ENCODE results near the gene AHRR.
A peak's percentile ranks its signal among the peaks of the same experiment; 100 is the strongest.
"Not testable (repeated sequence)": the region's sequence is repeated elsewhere in the genome, so short reads cannot be mapped to it uniquely, and the experiment has no call there.

Gene AHRR

DNA sequence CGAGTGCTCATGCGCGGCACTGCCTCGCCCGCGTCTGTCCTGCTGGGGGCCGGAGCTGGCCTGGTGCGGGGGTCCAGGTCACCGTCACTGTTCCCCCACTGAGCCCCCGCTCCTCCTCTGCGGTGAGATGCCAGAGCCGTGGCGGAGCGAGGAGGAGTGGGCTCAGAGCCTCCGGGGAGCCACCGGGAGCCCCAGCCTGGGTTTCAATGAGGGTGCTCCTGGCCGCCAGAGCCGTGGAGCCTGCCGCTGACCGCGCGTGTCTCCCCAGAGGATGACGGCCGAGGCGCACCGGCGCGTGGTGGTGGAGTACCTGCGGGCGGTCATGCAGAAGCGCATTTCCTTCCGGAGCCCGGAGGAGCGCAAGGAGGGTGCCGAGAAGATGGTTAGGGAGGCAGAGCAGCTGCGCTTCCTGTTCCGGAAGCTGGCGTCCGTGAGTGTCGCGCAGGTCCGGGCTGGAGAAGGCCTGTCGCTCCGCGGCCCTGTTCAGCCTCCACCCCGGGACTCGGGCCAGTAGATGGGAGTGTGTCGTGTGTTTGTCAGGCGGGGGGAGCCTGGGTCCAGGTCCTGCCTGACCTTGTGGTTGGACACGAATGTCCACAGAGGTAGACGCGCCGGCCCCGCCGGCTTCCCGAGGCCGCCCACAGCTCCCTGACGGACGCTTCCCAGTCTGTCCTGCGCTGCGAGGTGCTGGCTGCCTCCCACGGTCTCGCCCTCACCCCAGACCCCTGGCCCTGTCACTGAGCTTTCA is 143.5 kb downstream of the AHRR start:
- FAIRE-seq (no peak), DNase-seq (ENCODE audit: extremely low spot score, insufficient read length, low read depth) (no peak)

DNA sequence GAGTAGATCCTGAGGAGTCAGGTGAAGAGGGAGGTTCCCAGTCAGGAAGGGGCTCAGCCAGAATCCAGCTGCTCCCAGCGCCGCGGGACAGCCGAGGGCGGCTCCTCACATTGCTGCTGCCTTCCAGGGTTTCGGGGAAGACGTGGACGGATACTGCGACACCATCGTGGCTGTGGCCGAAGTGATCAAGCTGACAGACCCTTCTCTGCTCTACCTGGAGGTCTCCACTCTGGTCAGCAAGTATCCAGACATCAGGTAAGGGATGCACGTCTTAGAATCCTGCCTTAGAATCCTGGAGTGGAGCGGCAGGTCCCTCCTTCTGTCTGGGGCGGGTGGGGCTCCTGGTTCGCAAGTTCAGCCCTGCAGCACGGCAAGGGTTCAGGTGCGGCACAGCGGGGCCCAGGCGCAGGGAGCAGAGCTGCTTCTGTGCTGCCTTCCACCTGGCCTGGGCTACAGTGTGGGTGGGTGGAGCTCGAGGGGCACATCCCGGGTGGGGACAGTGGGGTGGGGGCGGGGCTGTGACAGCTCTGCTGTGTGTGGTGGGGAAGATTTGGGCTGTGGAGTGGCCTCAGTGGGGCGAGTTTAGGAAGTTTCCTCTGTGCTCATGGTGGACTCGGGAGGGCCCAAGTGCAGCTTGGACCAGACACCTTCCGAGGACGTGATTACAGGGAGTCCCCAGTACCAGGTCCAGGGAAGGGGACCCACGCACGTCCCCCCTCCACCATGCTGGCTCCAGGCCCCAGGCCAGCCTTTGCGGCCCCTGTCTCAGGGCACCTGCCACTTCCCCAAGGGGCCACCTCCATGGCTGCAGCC is 144.3 kb downstream of the AHRR start:
- no peak for FAIRE-seq
- DNase-seq (ENCODE audit: extremely low spot score, insufficient read length, low read depth) = no peak

DNA sequence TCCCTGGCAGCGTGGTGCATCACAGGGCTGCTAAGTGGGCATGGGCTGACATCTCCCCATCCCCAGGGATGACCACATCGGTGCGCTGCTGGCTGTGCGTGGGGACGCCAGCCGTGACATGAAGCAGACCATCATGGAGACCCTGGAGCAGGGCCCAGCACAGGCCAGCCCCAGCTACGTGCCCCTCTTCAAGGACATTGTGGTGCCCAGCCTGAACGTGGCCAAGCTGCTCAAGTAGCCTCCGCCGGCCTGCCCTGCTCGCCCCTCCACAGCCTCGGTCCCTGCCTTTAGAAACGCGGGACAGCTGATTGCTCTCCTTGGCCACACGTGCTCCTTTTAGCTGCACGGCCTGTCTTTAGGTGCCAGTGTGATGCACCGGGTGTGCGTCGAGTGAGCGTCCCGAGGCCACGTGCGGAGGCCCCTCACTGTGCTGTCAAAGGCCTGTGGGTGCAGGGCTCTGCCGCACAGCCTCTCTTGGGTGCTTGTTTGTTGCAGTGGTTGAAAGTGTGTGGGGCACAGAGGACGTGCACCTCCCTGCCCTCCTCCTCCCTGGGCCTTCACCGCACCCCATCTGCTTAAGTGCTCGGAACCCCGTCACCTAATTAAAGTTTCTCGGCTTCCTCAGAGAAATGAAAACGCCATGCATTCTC is 145.3 kb downstream of the AHRR start:
- no peak for DNase-seq (ENCODE audit: extremely low spot score, insufficient read length, low read depth)
- FAIRE-seq = no peak

DNA sequence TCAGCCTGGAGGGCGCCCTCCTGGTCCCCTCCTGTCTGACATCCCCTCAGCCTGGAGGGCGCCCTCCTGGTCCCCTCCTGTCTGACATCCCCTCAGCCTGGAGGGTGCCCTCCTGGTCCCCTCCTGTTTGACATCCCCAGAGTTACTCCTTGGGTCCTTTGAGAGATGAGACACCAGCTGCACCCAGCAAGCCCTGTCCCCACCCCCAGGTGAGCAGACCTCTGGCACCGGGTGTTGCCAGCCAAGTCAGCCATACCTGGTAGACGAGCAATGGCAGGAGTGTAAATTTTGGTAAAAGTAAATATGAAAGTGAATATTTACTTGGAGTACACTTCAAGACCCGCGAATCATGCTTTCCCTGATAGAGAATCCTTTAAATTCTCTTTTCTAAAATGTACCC is 146.9 kb downstream of the AHRR start:
- no peak for FAIRE-seq
- DNase-seq (ENCODE audit: extremely low spot score, insufficient read length, low read depth) = no peak

DNA sequence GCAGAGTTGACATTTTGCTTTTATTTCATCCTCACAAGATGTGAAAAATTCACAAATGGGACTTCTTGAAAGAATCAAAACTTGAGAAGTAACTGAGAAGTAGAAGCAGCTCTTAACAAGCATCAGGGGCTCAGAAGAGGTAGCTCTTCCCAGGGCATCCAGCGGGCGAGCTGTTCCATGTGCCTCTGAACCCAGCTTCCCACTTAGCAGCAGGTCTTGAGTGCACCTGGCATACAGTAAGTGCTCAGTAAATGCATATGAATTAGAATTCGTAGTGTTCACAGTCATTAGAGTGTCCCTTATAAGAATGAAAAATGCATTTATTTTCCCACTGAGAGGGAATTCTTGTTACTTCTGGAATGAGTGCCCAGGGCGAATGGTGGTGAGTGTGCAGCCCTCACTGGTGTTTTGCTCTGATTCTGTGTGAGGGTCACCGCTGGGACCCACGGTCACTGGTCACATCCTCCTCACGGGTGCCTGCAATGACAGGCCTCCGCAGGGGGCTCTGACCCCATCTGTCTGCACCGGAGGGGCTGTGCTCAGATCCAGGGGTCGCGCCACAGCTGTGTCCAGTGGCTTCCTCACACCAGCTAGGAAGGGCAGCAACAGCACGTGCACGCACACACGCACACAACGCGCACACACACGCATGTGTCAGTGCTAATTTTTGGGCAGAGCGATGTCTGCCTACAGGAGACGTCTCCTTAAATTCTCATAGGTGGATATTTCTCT is 148.4 kb downstream of the AHRR start:
- FAIRE-seq (no peak), DNase-seq (ENCODE audit: extremely low spot score, insufficient read length, low read depth) (no peak)

DNA sequence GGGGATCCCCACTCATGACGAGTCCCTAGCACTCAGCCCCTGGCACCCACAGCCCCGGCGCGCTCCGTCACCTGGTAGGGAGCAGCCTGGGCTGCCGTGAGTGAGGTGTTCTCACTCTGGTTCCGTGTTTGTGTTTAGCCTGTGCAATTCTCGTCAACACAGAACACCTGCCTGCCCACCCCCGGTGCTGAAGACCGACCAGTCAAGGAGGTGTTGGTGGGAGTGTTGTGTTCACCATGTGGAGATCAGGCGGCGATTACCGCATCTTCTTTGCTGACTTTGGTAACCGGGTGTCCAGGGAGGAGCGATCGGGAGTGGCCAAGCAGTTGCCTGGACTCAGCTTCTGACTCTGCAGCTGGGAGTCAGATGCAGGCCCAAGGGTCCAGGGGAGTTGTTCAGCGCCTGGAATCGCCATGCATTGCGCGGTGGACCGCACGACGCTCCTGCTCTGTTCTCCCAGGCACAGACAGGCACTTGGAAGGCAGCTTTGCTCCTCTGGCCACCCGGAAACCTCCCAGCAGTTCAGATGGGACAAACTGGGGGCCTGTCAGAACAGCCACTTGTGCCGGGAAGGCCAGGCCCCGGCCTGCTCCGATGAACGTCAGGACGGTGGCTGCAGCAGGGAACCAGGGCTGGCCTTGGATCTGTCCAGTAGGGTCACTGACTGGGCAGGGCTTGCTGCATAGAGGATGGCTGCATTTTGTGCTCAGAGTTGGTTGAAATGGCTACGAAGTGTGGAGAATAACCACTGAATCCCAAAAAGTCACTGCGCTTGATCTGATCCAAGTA is 149.6 kb downstream of the AHRR start:
- FAIRE-seq (no peak), DNase-seq (ENCODE audit: extremely low spot score, insufficient read length, low read depth) (no peak)

DNA sequence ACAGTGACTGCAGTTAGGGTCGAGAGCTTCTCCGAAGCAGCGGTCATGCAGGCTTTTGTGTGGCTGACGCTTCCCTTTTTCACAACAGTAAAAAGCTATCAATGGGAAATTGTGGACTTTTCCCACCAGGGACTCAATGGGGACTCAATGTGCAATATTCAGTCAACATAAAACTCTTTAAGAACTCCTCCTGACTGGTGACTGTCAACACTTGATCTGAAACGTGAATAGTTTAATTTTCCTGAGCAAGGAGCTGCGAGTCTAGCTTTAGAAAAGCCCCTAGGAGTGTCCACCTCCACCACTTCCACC is 150.2 kb downstream of the AHRR start:
- DNase-seq (ENCODE audit: extremely low spot score, insufficient read length, low read depth) (no peak), FAIRE-seq (no peak)

DNA sequence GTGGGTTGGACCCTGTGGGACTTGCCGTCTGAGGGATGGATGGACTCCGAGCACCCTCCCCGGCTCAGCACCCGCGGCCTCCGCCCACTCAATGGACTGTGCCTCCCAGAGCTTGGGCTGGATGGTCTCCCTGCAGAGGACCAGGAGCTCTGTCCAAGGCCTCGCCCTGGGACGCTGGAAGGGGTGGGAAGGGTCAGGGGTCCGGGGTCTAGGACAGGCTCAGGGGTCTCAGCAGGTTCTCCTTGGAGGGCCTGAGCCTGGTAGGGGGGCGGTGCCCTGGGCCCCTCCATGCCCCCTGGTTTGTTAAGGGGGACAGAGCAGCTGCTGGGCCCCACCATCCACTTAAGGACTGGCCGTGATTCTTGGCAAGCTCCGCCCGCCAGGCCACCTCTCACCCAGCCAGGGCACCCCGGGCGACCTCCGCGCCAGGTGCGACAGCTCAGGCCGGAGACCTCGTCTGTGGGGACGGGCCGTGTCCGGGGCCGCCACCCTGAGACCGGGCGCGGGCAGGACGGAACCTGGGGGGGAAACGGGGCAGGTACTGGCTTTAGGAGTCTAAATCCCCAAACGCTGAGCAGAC is 150.7 kb downstream of the AHRR start:
- FAIRE-seq = no peak
- no peak for DNase-seq (ENCODE audit: extremely low spot score, insufficient read length, low read depth)

DNA sequence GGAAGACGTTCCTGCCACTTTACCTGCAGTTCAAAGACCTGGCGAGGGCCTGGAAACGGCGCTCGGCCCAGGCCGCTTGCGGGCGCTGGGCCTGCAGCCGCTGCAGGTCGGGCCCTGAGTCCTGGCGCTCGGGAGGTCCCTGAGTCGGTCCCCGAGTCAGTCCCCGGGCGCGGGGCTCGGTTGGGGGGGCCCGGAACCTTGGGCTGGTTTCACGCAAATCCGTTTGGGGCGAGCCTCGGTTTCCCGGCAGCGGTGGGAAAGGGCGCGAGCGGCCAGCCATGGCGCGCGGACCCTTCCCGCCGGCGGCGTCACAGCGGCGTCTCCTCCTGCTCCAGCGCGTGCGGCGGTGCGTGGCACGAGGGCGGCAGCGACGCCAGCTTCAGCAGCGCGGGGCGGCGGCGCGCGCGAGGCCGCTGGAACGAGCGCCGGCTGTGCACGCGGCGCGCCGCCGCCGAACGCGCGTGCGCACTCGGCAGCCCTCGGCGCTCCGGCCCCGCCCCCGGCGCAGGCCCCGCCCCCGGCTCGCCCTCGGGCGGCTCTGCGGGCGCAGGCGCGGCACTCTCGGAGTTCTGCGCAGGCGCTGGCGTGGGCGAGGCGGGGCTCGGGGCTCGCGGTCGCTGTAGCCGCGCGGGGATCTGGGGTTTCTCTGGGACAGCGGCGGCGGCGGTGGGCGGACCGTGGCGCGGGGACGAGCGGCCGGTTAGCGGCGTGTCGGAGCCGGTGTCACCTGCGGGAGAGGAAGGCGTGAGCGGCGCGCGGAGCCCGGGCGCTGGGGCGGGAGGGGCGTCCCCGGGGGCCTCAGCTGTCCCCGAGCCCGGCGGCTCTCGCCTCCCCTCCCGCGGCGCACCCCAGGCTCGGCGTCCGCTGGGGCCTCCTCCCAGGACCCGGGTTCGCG is 151.4 kb downstream of the AHRR start:
- FAIRE-seq (peak; percentile 81), DNase-seq (ENCODE audit: extremely low spot score, insufficient read length, low read depth) (peak; percentile 96)

DNA sequence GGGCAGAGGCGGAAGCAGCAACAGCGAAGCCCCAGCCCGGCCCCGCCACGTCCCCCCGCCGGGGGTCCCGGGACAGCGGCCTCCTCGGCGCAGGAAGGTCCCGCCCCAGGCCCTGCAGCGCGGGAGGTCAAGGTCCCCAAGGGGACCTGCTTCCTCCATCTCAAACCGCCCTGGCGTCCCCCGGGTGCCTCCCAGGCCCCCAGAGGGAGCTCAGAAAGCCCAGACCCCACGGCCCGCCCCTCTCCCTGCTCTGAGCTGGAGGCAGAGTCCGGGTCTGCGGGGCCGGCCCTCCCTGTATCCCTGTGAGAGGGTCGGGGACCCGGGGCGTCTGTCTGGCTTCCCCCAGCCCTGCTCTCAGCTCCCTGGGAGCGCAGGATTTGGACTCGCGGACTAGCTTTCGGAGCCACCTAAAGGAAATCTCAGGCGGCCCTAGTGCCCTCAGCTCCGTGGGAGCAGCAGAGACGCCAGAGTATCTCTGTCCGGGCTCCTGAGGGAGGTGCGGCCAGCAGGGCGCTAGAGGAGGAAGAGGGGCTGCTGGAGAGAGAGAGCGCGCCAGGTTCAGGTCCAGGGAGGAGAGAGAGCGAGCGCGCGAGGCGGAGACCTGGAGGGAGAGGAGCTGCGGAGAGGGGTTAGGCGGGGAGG is 152.2 kb downstream of the AHRR start:
- DNase-seq (ENCODE audit: extremely low spot score, insufficient read length, low read depth) (no peak), FAIRE-seq (peak; percentile 42)

DNA sequence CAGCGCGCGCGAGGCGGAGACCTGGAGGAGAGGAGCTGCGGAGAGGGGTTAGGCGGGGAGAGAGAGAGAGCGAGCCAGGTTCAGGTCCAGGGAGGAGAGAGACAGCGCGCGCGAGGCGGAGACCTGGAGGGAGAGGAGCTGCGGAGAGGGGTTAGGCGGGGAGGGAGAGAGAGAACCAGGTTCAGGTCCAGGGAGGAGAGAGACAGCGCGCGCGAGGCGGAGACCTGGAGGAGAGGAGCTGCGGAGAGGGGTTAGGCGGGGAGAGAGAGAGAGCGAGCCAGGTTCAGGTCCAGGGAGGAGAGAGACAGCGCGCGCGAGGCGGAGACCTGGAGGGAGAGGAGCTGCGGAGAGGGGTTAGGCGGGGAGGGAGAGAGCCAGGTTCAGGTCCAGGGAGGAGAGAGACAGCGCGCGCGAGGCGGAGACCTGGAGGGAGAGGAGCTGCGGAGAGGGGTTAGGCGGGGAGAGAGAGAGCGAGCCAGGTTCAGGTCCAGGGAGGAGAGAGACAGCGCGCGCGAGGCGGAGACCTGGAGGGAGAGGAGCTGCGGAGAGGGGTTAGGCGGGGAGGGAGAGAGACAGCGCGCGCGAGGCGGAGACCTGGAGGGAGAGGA is 152.8 kb downstream of the AHRR start:
- DNase-seq (ENCODE audit: extremely low spot score, insufficient read length, low read depth); FAIRE-seq: not testable (repeated sequence)

DNA sequence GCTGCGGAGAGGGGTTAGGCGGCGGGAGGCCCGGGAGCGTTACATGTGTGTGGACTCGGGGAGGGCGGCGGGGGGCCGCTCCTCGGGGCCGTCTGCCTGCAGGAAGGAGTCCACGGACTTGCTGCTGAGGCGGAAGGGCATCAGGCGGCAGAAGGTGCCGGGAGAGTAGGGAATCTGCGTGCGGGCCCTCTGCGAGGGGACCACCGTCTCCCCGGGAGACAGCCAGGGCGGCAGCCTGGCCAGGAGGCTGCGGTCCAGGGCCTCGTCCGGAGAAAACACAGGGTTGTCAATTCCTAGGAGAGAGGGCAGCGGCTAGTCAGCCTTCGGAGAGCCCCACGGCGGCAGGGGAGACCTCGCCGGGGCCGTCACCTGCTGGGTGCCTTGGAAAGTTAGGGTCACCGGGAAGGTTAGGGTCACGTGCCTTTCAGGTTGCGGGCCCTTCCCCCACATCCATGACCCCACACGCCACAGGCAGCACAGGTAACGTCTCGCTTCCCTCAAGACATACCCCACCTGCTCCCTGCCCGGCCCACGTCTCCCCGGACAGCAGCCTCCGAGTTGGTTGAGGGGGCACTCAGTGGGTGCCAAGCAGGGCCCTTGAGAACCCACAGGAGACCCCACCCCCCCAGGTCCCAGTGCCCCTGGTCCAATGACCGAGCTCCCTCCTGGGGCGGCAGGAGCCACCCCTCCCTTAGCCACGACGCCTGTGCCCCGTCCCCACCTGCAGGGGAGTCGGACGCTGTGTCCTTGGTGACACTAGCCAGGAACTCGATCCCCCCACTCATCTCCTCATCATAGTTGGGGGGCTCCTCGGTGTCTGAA is 153.5 kb downstream of the AHRR start:
- FAIRE-seq = no peak

DNA sequence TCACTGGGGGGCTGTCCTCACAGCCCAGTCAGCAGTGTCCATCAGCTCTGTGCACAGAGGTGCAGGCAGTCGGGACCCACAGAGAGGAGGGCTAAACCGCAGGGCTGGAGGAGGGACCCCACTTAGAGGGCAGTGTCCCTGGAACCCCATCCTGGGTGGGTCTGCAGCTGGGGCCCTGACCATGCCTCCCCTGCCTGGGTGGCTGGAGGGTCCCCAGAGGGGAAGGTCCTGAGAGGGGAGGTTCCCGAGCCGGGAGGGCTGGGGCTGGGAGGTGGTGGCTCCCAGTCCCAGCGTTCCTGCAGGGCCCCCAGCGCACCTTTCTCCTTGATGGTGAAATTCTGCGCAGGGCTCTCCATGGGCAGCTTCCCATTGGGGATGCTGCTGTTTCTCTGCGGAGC is 154.2 kb downstream of the AHRR start:
- no peak for DNase-seq (ENCODE audit: extremely low spot score, insufficient read length, low read depth)
- FAIRE-seq = no peak

More for the DNA sequence above, 153.5 kb downstream of the AHRR start:
- no peak for DNase-seq (ENCODE audit: extremely low spot score, insufficient read length, low read depth)

DNA sequence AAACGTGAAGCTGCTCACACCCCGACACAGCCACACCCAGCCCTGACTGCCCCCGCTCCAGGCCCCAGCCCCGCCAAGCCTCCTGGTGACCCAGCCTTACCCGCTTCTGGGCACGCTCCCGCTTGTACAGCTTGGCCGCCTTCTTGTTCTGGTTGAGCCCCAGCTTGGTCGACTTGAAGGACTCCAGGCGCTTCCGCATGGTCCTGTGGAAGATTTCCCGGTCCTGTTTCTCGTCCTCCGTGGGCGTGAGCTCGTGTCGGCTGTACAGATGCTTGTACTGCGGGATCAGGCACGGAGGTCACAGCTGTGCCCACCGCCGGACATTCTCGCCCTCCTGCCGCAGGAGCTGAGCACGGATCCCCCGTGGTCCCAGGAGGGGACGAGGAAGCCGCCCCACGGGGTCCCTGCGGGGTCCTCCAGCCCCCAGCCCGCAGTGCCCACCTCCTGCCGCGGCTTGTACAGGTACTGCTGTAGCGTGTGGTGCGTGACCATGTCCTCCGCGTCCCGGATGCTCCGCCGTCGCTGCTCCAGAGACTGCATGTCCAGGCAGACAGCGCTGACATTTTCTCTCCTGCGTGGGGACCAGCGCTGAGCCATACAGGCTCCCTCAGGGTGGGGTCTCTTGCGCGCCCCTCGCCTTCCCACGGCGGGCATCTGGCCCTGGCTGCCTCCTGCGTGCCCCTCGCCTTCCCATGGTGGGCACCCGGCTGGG is 154.7 kb downstream of the AHRR start:
- DNase-seq (ENCODE audit: extremely low spot score, insufficient read length, low read depth) = no peak
- FAIRE-seq = no peak

DNA sequence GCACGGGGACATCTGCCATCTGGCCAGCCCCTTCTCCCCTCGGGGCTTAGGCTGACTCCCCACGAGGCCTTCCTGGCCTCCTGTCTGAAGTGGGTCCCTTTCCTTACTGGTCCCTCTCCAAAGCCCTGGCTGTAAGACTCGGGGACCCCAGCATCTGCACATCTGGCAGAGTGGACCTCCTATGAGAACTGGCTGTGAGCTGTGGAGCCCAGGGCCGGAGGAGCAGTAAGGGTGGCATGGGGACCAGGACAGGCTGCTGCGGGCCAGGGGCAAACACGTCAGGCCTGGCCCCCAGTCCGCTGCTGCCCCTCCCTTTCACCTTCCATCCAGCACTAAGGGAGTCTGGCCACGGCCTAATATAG is 155.3 kb downstream of the AHRR start:
- FAIRE-seq = no peak
- no peak for DNase-seq (ENCODE audit: extremely low spot score, insufficient read length, low read depth)

DNA sequence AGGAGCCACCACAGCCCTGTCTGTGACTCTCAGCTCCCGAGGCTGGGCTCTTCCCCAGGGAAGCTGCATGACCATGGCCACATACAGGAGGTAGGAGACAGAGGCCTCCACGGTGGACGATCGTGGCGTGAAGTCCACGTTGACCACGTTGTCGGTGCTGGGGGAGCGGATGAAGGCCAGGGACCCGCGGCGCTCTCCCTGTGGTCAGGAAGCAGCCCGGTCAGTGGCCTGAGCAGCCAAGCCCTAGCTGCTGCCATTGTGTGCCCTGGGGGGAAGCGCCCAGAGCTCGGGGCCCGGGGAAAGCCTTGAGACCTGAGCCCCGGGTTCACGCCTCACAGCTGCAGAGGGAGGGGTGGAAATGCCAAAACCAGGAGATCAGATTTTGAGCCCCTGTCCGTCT is 155.7 kb downstream of the AHRR start:
- FAIRE-seq = no peak
- no peak for DNase-seq (ENCODE audit: extremely low spot score, insufficient read length, low read depth)
